ENCODE data around the gene CDCP1. TPM values are rescaled to one million over a fixed set of nuclear protein-coding genes. Genes with fewer than 3 reads are reported as not detected.
A peak's percentile ranks its signal among the peaks of the same experiment; 100 is the strongest.

Gene CDCP1
- total RNA-seq, 6 experiments from 2014 or later = 0.31 to 2.7 (median 0.83) TPM

- H3K9me3 ChIP-seq = no peaks in the 10 kb centered on the region
- no peak for ATAC-seq
- intact Hi-C loops (cut with DNase I) = no loop called here
Observed at GRCh38 chr3:45165497-45166283, 19.5 kb upstream of the CDCP1 start.

GRCh38 chr3:45164056-45164455, 17.9 kb upstream of the CDCP1 start:
- intact Hi-C loops (cut with DNase I) = no loop called here
- Histone ChIP-seq H3K9me3 (no peaks in the 10 kb centered on the region), H3K36me3 (no peaks in the 10 kb centered on the region), H3K27ac (no peak overlapping the region), H3K4me1 (no peaks in the 10 kb centered on the region), H3K27me3 (no peaks in the 10 kb centered on the region), H3K4me3 (no peak overlapping the region)
- DNase-seq = no peak
- ATAC-seq = no peak
- TF ChIP-seq CTCF (IDR thresholded peaks at IDR 0.05) = no peak
- TF ChIP-seq POLR2A (IDR thresholded peaks at IDR 0.05) = no peak
- WGBS (ENCODE audit: insufficient coverage, low coverage, low lambda C conversion rate, missing lambda C conversion rate) = no CpG with 5 or more reads among the region's 4 CpGs

More at GRCh38 chr3:45165497-45166283, 19.5 kb upstream of the CDCP1 start:
- H3K27ac ChIP-seq = no peak overlapping the region
- no peak for TF ChIP-seq CTCF (IDR thresholded peaks at IDR 0.05)
- no peaks in the 10 kb centered on the region for H3K36me3 ChIP-seq
- no peak overlapping the region for H3K4me3 ChIP-seq
- no peaks in the 10 kb centered on the region for H3K27me3 ChIP-seq
- DNase-seq = no peak
- 63% methylated on average over 8 of the region's 10 CpGs for WGBS (ENCODE audit: insufficient coverage, low coverage, low lambda C conversion rate, missing lambda C conversion rate)
- no peaks in the 10 kb centered on the region for H3K4me1 ChIP-seq

- no peaks in the 10 kb centered on the region for H3K36me3 ChIP-seq
- ATAC-seq (peak in 1 of 4 donors; percentile 26), DNase-seq (no peak)
- no peaks in the 10 kb centered on the region for H3K9me3 ChIP-seq
- H3K27me3 ChIP-seq = no peaks in the 10 kb centered on the region
- no peak for TF ChIP-seq CTCF (IDR thresholded peaks at IDR 0.05)
- TF ChIP-seq POLR2A (IDR thresholded peaks at IDR 0.05) = no peak
- intact Hi-C loops (cut with DNase I) = no loop called here
- no peak overlapping the region for H3K27ac ChIP-seq
- no peaks in the 10 kb centered on the region for H3K4me1 ChIP-seq
- 4% methylated on average over 4 of the region's 6 CpGs for WGBS (ENCODE audit: insufficient coverage, low coverage, low lambda C conversion rate, missing lambda C conversion rate)
- H3K4me3 ChIP-seq = no peak overlapping the region
Observed at GRCh38 chr3:45163481-45163880, 17.3 kb upstream of the CDCP1 start.

- H3K27me3 ChIP-seq = no peaks in the 10 kb centered on the region
- intact Hi-C loops (cut with DNase I) = no loop called here
Observed at GRCh38 chr3:45154641-45155147, 8.5 kb upstream of the CDCP1 start.

More at GRCh38 chr3:45154641-45155147, 8.5 kb upstream of the CDCP1 start:
- H3K4me3 ChIP-seq = no peak overlapping the region
- no peaks in the 10 kb centered on the region for H3K9me3 ChIP-seq
- H3K36me3 ChIP-seq = no peaks in the 10 kb centered on the region
- WGBS (ENCODE audit: insufficient coverage, low coverage, low lambda C conversion rate, missing lambda C conversion rate) = 59% methylated on average over 4 of the region's 6 CpGs
- no peaks in the 10 kb centered on the region for H3K4me1 ChIP-seq
- ATAC-seq (no peak), DNase-seq (no peak)
- no peak overlapping the region for H3K27ac ChIP-seq
- TF ChIP-seq POLR2A (IDR thresholded peaks at IDR 0.05) = no peak
- TF ChIP-seq CTCF (IDR thresholded peaks at IDR 0.05) = no peak

Data from right lobe of liver (tissue), 6 donors.